Suppressor macrophage treated with lipopolysaccharide for 4 hours (primary cell): Measurements from ENCODE around the gene INO80C.
"Not testable (repeated sequence)": the region's sequence is repeated elsewhere in the genome, so short reads cannot be mapped to it uniquely, and the experiment has no call there.

ENCODE experiments used
- DNase-seq: peaks from one replicate; pipeline ENCODE4 v3.0.0-alpha.2; 2020

INO80C gene

GRCh38 chr18:35512761-35513160, 15.0 kb upstream of the INO80C start:
- DNase-seq: no peak

GRCh38 chr18:35511833-35512232, 14.1 kb upstream of the INO80C start:
- no peak for DNase-seq

- DNase-seq: peak; percentile 58
Observed at GRCh38 chr18:35511428-35511827, 13.7 kb upstream of the INO80C start.

- no peak for DNase-seq
Observed at GRCh38 chr18:35510076-35510651, 12.4 kb upstream of the INO80C start.

GRCh38 chr18:35508746-35509338, 11.1 kb upstream of the INO80C start:
- no peak for DNase-seq

GRCh38 chr18:35508030-35508429, 10.3 kb upstream of the INO80C start:
- peak; percentile 34 for DNase-seq

GRCh38 chr18:35507623-35508022, 9.9 kb upstream of the INO80C start:
- DNase-seq: no peak

GRCh38 chr18:35507192-35507591, 9.4 kb upstream of the INO80C start:
- DNase-seq: no peak

- DNase-seq: no peak
Observed at GRCh38 chr18:35506024-35506712, 8.4 kb upstream of the INO80C start.

- DNase-seq: no peak
Observed at GRCh38 chr18:35504996-35505395, 7.2 kb upstream of the INO80C start.

- DNase-seq: peak; percentile 66
Observed at GRCh38 chr18:35502052-35502451, 4.3 kb upstream of the INO80C start.

- no peak for DNase-seq
Observed at GRCh38 chr18:35501369-35501768, 3.6 kb upstream of the INO80C start.

GRCh38 chr18:35500113-35500512, 2.4 kb upstream of the INO80C start:
- no peak for DNase-seq

- peak; percentile 57 for DNase-seq
Observed at GRCh38 chr18:35497027-35497369, 762 bp downstream of the INO80C start.

- DNase-seq: peak; percentile 20
Observed at GRCh38 chr18:35495536-35496314, 2.0 kb downstream of the INO80C start.

- peak; percentile 68 for DNase-seq
Observed at GRCh38 chr18:35494251-35495220, 3.2 kb downstream of the INO80C start.

- peak; percentile 31 for DNase-seq
Observed at GRCh38 chr18:35491700-35492077, 6.1 kb downstream of the INO80C start.

GRCh38 chr18:35490894-35491699, 6.7 kb downstream of the INO80C start:
- no peak for DNase-seq

GRCh38 chr18:35489913-35490490, 7.8 kb downstream of the INO80C start:
- no peak for DNase-seq

- DNase-seq: not testable (repeated sequence)
Observed at GRCh38 chr18:35489281-35489680, 8.5 kb downstream of the INO80C start.

- DNase-seq: not testable (repeated sequence)
Observed at GRCh38 chr18:35488396-35488795, 9.4 kb downstream of the INO80C start.
